ENCODE results near the gene STK39. TPM values are rescaled to one million over a fixed set of nuclear protein-coding genes. Genes with fewer than 3 reads are reported as not detected.
"Not testable (repeated sequence)": the region's sequence is repeated elsewhere in the genome, so short reads cannot be mapped to it uniquely, and the experiment has no call there.

The STK39 gene
- total RNA-seq, 2 experiments from 2014 or later = 26.5 to 27.7 TPM

- POLR2A ChIA-PET = no interaction called here
- CTCF ChIA-PET = no interaction called here
Measured at GRCh38 chr2:168147830-168148794, 99.3 kb downstream of the STK39 start.

GRCh38 chr2:168146892-168147810 lies 100.2 kb downstream of the STK39 start:
- ChIA-PET POLR2A (no interaction called here), CTCF (no interaction called here)

- CTCF ChIA-PET = interaction anchor here (1.5 kb wide), 1 partner anchor 15 kb away, joined by 4 read pairs; no protein-coding TSS in a partner anchor
- POLR2A ChIA-PET = no interaction called here
Measured at GRCh38 chr2:168145426-168146310, 101.7 kb downstream of the STK39 start.

GRCh38 chr2:168145011-168145410 lies 102.4 kb downstream of the STK39 start:
- POLR2A ChIA-PET = no interaction called here
- CTCF ChIA-PET = interaction anchor here (1.0 to 1.5 kb wide), 2 partner anchors 9 to 16 kb away, joined by 3 to 4 read pairs; no protein-coding TSS in a partner anchor

GRCh38 chr2:168143813-168144212 lies 103.6 kb downstream of the STK39 start:
- CTCF ChIA-PET = interaction anchor here (1.0 to 1.5 kb wide), 2 partner anchors 8 to 17 kb away, joined by 3 to 4 read pairs; no protein-coding TSS in a partner anchor
- POLR2A ChIA-PET = no interaction called here

GRCh38 chr2:168140892-168141291 lies 106.5 kb downstream of the STK39 start:
- ChIA-PET CTCF (no interaction called here), POLR2A (no interaction called here)

GRCh38 chr2:168139852-168140251 lies 107.5 kb downstream of the STK39 start:
- CTCF ChIA-PET = interaction anchor here (0.9 to 1.1 kb wide), 2 partner anchors 21 to 198 kb away, joined by 3 read pairs; no protein-coding TSS in a partner anchor

GRCh38 chr2:168138901-168139300 lies 108.5 kb downstream of the STK39 start:
- POLR2A ChIA-PET = no interaction called here
- CTCF ChIA-PET = no interaction called here

More at GRCh38 chr2:168139852-168140251, 107.5 kb downstream of the STK39 start:
- POLR2A ChIA-PET = no interaction called here

- ChIA-PET CTCF (interaction anchor here (0.6 kb wide), 1 partner anchor 595 kb away, joined by 3 read pairs; no protein-coding TSS in a partner anchor), POLR2A (no interaction called here)
Measured at GRCh38 chr2:168138374-168138773, 109.0 kb downstream of the STK39 start.

- ChIA-PET POLR2A (no interaction called here), CTCF (interaction anchor here (0.6 kb wide), 1 partner anchor 595 kb away, joined by 3 read pairs; no protein-coding TSS in a partner anchor)
Measured at GRCh38 chr2:168137510-168138180, 109.8 kb downstream of the STK39 start.

- ChIA-PET CTCF (interaction anchor here (0.9 kb wide), 1 partner anchor 8 kb away, joined by 3 read pairs; no protein-coding TSS in a partner anchor), POLR2A (no interaction called here)
Measured at GRCh38 chr2:168136392-168136977, 110.9 kb downstream of the STK39 start.

- ChIA-PET POLR2A (no interaction called here), CTCF (interaction anchor here (0.9 kb wide), 1 partner anchor 9 kb away, joined by 3 read pairs; no protein-coding TSS in a partner anchor)
Measured at GRCh38 chr2:168135630-168136029, 111.8 kb downstream of the STK39 start.

- POLR2A ChIA-PET = no interaction called here
- CTCF ChIA-PET = no interaction called here
Measured at GRCh38 chr2:168135121-168135520, 112.3 kb downstream of the STK39 start.

- CTCF ChIA-PET = interaction anchor here (1.1 kb wide), 1 partner anchor 15 kb away, joined by 4 read pairs; no protein-coding TSS in a partner anchor
- POLR2A ChIA-PET = no interaction called here
Measured at GRCh38 chr2:168134485-168134884, 112.9 kb downstream of the STK39 start.

- ChIA-PET CTCF (no interaction called here), POLR2A (no interaction called here)
Measured at GRCh38 chr2:168132389-168132788, 115.0 kb downstream of the STK39 start.

- POLR2A ChIA-PET = no interaction called here
- CTCF ChIA-PET = no interaction called here
Measured at GRCh38 chr2:168130346-168130745, 117.0 kb downstream of the STK39 start.

GRCh38 chr2:168127371-168127770 lies 120.0 kb downstream of the STK39 start:
- CTCF ChIA-PET = no interaction called here
- POLR2A ChIA-PET = no interaction called here

GRCh38 chr2:168122210-168122609 lies 125.2 kb downstream of the STK39 start:
- POLR2A ChIA-PET, CTCF ChIA-PET: not testable (repeated sequence)
